ENCODE data around the gene WWOX.
"Not testable (repeated sequence)": the region's sequence is repeated elsewhere in the genome, so short reads cannot be mapped to it uniquely, and the experiment has no call there.

The WWOX gene

DNA sequence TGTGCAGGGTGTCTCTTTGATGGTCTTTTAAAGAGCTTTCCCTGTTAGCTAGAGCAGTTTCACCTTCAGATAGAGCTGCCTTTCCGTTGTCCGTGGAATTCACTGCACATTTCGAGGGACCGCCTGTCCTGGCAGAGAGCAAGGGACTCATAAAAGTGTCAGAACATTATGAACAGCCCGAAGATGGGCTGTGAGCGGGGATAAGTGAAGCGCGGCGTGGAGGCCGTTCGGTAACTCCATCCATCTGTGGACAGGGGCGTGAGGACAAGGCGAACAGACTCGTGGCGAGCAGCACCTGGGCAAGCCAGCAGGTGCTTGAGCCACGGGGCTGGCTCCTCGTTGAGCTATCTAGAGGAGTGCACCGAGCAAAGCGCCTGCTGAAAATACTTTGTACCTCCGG, 1129.9 kb downstream of the WWOX start:
- TF ChIP-seq ZNF274 (IDR thresholded peaks at IDR 0.05; ENCODE audit: low read depth, low read length): no peak
- no peak overlapping the region for H3K4me3 ChIP-seq (ENCODE audit: low read length)

GRCh38 chr16:79245700-79246099, 1146.2 kb downstream of the WWOX start:
- not testable (repeated sequence) for H3K4me3 ChIP-seq (ENCODE audit: low read length)

DNA sequence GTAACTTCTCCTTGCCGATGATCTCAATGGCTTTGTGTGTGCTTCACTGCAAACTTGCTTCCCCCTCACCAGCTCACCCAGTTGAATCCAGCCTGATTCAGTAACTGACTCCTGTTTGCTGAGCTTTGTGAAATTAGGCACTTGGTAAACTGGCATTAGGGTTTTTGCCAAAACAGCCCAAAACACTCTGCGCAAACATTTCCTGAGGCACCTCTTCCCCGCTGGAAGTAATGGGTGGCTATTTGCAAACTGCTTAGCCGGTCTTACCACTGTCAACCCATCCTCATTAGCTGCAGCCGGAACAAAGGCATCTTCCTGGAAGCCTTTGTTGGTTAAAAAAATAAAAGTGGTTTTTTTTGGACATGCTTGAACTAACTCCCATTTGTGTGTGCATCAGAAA, 1147.9 kb downstream of the WWOX start:
- no peak overlapping the region for H3K4me3 ChIP-seq (ENCODE audit: low read length)
- TF ChIP-seq ZNF274 (IDR thresholded peaks at IDR 0.05; ENCODE audit: low read depth, low read length): no peak

DNA sequence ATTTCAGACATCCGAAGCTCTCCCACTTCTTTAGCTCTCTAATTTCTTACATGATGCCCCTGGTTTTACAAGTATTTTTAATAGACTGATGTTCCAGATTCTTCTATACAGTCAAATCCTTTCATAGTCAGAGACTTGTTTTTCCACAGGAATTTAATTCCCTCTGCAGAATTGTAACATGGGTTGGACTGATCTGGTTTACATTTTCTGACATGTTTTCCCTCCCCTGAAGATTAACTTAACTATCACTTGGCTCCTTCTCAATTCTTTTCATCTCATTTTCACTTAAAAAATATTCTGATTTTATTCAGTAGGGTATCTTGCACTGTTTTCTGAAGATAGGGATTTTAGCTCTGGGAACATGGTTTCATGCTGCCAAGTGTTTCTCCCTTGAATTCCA, 1148.9 kb downstream of the WWOX start:
- H3K4me3 ChIP-seq (ENCODE audit: low read length): no peak overlapping the region
- no peak for TF ChIP-seq ZNF274 (IDR thresholded peaks at IDR 0.05; ENCODE audit: low read depth, low read length)

- H3K4me3 ChIP-seq (ENCODE audit: low read length): no peak overlapping the region
- no peak for TF ChIP-seq ZNF274 (IDR thresholded peaks at IDR 0.05; ENCODE audit: low read depth, low read length)
These were observed 1151.1 kb downstream of the WWOX start for GRCh38 chr16:79250502-79251098.

DNA sequence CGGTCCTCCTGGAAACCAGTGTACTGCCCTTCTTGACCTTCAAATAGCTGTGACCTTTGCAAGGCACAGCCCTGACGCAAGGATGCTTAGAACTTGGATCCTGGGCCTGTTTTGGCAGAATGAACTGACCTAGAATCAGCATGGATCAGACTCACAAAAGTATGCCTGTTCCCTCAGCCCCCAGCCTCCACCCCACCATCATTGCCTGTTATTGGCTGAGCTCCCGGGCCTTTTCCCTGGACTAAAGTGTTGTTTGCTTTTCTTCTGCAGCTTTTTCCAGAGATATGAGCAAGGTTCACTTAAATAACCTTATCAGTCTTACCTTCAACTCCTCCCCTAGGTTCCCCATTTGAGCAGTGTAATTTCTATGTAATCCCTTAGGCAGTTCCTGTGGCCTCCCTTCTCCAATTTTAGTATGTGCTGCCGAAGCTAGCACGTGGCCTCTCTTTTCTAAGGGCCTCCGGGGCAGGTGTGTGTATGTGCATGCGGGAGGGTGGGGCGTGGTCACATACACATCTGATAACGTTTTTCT, 1153.7 kb downstream of the WWOX start:
- H3K4me3 ChIP-seq (ENCODE audit: low read length): no peak overlapping the region
- TF ChIP-seq ZNF274 (IDR thresholded peaks at IDR 0.05; ENCODE audit: low read depth, low read length): no peak

DNA sequence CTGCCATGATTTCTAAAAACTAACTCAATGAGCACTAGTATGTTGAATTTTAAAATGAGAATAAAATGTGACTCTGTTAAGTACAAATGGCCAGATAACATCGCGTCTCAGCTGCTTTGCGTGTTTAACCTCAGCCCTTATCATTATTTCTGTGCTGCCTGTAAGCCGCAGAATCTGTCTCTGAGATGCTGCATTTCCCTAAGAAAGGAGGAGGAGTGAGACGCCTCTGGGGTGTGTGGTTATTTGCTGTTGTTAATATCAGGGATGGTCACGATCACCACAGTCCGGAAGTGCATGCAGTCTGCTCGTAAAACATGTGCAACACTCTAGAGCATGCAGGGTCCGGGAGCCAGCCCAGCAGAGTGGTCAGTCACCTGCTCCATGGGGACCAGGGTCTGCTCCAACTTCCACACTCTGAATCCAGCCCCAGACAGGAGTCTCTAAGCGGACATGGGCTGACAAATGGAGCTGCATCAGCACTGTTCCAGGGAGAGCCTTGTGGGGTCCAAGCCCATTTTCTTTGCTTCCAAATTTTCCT, 1158.6 kb downstream of the WWOX start:
- no peak overlapping the region for H3K4me3 ChIP-seq (ENCODE audit: low read length)
- no peak for TF ChIP-seq ZNF274 (IDR thresholded peaks at IDR 0.05; ENCODE audit: low read depth, low read length)

GRCh38 chr16:79260890-79261289, 1161.4 kb downstream of the WWOX start:
- not testable (repeated sequence) for H3K4me3 ChIP-seq (ENCODE audit: low read length)

- TF ChIP-seq ZNF274 (IDR thresholded peaks at IDR 0.05; ENCODE audit: low read depth, low read length): no peak
- H3K4me3 ChIP-seq (ENCODE audit: low read length): no peak overlapping the region
These were observed 1162.1 kb downstream of the WWOX start for GRCh38 chr16:79261481-79261940.

DNA sequence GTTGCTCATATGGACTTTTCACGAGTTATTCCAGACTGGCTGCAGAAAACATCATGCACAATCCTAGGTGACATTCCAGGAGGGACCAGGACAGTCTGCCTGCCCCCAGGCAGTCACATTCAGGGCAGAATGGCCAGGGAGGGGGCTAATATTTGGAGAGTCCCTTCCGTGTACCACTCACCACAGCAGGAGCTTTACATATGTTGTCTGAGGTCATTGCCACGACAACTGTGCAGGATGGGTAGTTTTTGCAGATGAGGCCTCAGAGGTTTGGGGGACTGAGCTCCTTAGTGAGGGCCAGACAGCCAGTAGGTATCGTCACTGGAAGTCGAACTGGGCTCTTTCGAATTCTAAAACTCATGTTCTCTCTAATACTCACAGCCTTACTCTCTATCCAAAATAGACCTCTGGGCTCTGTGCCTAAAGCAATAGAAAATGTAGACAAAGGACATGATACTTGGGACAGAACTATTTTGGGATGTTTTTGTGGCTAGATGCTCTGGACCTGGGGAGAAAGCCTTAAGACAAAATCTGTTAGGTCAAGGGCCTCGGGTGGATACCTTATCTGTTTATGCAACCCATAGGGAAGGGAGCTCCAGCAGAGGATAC, 1162.6 kb downstream of the WWOX start:
- no peak overlapping the region for H3K4me3 ChIP-seq (ENCODE audit: low read length)
- TF ChIP-seq ZNF274 (IDR thresholded peaks at IDR 0.05; ENCODE audit: low read depth, low read length): no peak

All from GM08714 (cell line).